H4 (cell line): ENCODE results near the gene ANKFN1. TPM values are rescaled to one million over a fixed set of nuclear protein-coding genes. Genes with fewer than 3 reads are reported as not detected.
"Not testable (repeated sequence)": the region's sequence is repeated elsewhere in the genome, so short reads cannot be mapped to it uniquely, and the experiment has no call there.

Experiments
- DNase-seq: peaks from one replicate; pipeline ENCODE4 v3.0.0-alpha.2; 2015; ENCODE audit warnings: low spot score
- total RNA-seq: library from RNA; depleted of rRNA; stranded (reverse); fragments of >200 nt; shearing (Covaris generic); gene quantifications from 2 replicates; pipeline ENCODE4 v1.2.3, GENCODE V29; 2014

The ANKFN1 gene
- total RNA-seq, 1 experiment from 2014 or later = 0.46 TPM

- not testable (repeated sequence) for DNase-seq
Observed at GRCh38 chr17:56288786-56289185, 135.5 kb downstream of the ANKFN1 start.

- DNase-seq = no peak
Observed at GRCh38 chr17:56289321-56289720, 136.0 kb downstream of the ANKFN1 start.

DNA sequence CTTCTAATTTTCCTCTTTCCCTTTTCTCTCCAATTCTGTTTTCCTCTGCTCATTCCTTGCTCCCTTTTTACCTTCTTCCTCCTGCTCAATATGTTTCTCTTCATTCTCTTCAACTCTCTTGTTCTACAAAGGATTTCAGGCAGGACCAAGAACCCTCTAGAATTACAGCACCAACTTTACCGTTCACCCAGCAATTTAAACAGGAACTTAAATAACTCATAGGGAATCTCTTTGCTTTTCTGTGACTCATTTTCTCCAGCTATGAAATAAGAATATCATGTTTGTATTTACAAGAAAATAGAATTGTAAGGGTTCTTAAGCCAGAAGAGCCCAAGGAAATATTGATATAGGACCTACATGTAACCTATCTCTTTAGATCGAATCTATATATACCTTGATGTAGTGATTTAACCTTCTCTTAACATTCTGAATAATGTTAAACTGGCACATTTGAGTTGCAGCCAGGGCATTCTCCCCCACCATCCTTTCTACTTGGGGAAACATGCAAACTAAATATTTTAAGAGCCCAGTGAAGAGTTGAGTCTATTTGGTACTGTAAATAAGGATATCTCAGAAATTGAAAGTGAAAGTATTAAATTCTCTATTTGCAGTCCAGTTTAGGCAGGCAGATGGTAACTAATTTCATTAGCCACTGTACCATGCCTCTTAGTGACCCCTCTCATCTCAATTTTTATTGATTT lies 137.0 kb downstream of the ANKFN1 start:
- DNase-seq = no peak

DNA sequence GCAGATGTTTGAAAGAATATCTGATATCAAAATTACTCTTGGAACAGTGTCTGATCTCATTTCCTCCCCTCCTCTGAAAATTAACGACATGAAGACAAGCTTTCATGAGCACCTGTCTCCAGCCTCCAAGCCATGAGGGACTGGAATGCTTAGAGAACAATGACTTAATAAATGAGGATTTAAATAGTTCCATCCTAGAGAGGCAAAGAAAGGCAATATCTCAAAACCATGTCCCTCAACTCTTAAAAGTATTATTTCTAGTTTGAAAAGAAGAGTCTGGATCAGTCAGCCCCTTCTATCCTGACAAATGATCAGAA lies 137.5 kb downstream of the ANKFN1 start:
- no peak for DNase-seq

DNA sequence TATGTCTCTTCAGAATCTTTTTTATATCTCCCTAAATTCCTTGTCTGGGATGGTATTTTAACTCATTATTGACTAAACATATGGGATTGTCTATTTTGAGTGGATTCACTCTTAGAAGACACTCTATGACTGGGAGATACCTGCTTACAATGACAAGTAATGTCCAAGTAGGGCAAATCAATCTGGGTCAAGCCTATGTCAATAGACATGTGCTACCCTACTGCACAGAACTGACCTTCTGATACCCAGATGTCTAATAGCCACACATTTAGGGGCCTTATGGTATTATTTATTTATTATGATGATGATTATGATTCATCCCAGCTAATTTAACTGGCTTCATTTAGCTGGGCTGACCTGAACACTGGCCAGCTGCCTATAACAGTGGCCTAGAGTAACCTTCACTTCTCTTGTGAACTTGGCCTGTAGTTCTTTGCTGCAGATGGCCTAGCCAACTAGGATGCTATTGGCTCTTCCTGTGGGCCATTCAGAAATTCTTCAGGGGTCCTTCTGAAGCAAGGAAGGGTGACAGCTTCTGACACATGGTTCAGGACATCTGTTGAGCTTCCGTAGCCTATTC lies 138.0 kb downstream of the ANKFN1 start:
- no peak for DNase-seq

DNA sequence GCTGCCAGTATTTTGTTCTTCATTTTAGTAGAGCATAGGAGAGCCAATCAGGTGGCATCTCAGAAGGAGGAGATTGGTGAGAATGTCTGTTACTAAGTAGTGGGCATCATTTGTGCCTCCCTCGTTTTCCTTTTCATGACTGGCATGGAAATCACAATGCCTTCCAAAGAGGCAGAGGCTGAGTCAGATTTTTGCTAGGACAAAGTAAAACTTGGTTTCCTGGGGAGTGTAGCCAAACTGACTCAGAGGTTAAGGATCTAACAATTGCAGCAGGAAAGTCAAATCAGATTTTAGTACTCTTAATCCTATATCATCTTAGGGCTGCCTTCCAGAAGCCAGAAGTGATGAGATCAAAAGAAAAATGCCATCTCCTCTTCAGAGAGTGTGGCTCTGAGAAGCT lies 138.7 kb downstream of the ANKFN1 start:
- peak; percentile 21 for DNase-seq

GRCh38 chr17:56292578-56292977 lies 139.3 kb downstream of the ANKFN1 start:
- DNase-seq = no peak

- peak; percentile 42 for DNase-seq
Observed at GRCh38 chr17:56297184-56297583, 143.9 kb downstream of the ANKFN1 start.

DNA sequence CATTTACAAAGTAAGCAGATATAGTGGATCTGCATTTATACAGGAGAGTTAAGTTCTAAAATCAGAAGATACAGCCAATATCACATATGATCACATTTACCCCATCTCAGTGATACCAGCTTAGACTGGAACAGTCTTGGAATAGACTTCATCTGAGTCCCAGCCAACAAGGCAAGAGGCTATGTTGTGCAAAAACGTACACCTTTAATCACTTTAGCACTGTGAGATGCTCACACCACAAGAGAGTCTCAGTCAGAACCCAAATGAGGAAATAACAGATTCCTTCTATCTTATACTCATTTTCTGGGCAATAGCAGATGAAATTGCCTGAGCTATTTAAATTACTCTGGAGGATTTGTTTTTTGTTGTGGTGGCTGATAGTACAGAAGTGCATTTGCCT lies 145.6 kb downstream of the ANKFN1 start:
- no peak for DNase-seq

- no peak for DNase-seq
Observed at GRCh38 chr17:56300144-56300543, 146.9 kb downstream of the ANKFN1 start.

DNA sequence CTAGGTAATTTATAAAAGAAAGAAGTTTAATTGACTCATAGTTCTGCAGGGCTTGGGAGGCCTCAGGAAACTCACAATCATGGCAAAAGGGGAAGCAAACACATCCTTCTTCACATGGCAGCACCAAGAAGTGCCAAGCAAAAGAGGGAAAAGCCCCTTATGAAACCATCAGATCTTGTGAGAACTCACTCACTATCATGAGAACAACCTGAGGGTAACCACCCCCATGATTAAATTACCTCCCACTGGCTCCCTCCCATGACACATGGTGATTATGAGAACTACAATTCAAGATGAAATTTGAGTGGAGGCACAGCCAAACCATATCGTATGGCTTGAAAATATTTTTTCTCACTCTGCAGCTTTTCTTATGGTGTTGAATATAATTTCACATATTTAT lies 151.7 kb downstream of the ANKFN1 start:
- DNase-seq = no peak

- DNase-seq = no peak
Observed at GRCh38 chr17:56309897-56310296, 156.6 kb downstream of the ANKFN1 start.

- DNase-seq = no peak
Observed at GRCh38 chr17:56310782-56311181, 157.5 kb downstream of the ANKFN1 start.

DNA sequence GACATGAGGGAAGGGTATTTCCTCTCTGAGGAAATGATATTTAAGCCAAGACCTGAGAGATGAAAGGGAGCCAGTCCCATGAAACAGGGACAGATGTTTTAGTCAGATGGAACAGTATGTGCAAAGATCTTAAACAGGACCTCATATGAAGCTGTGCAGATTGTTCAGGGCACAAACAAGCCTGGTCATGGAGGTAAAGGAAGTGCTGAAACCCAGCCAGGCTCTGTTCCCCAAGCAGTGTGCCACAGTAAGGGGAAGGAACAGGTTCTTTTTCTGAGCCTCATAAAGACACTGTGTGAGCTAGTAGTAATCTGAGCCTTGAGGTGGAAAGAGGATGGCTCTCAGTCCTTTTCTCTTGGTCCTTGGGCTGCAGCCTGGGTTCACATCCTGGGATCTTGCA lies 159.9 kb downstream of the ANKFN1 start:
- no peak for DNase-seq

GRCh38 chr17:56314026-56314425 lies 160.8 kb downstream of the ANKFN1 start:
- no peak for DNase-seq

GRCh38 chr17:56314984-56315602 lies 161.8 kb downstream of the ANKFN1 start:
- no peak for DNase-seq

DNA sequence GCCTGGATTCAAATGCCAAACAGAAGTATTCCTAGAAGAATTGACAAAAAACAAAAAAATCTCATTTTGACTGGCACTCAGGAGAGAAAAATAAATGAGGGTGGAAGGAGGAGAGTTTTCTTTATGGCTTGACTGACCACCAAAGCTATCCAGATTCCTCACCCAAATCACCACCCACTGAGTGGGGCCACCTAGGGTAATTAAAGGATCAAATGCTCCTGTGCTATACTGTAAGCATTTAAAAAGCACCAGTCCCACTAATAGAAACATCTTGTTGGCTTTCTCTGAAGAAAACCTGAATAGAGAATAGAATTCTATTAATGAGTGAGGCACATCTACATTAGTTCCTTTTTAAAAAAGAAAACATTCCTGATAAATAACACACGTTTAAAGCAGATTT lies 163.3 kb downstream of the ANKFN1 start:
- DNase-seq = no peak

GRCh38 chr17:56317351-56318208 lies 164.3 kb downstream of the ANKFN1 start:
- no peak for DNase-seq

DNA sequence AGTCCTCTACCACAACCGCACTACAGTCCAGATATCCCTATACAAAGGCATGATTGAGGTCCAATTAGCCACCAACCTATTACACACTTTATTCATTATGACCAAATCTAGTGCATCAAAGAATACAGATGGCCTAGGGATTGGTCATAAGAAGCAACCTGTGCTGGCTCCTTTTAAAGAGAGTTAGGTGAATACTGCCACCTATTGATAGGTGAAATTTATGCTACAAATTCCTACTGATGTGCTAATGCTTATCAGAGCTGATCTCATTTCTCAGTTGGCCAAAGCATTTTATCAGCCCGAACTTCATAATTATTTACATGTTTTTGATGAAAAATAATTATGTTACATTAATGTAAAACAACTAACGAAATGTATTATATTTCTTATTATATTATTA lies 166.3 kb downstream of the ANKFN1 start:
- peak; percentile 66 for DNase-seq

DNA sequence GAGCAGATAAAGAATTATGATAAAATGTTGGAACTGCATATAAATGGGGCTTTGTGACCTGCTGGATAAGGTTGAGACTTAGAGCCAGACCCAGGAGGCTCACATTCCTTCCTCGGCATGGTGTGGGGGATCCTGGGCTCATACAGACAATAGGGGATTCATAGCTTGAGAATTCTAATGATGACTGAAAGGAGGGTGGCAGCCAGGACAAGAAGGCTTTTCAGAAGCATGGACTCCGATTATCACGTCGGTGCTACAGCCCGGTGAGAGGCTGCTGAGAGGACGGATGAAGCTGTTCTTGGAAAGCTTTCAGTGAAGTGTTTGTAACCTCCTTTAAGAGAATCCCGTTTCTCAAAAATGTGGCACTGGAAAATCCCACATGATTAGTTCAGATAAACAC lies 167.2 kb downstream of the ANKFN1 start:
- DNase-seq = no peak

DNA sequence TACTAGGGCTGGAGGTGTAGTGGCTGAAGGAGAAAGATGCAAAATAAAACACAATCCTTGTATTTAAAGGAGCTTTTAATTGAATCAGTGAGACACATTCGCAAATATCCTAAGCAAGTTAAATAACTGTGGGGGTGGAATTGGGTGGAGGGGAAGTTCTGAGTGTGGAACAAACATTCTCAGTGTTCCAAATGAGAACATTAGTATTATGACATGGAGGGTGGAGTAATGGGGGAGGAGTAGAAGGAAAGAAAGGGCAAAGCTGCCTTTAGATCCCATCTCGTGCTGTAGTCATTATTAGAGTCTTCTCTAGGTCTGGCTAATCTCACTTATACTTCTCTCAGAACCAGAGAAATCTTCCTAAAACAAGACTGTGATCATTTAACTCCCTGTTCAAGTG lies 169.7 kb downstream of the ANKFN1 start:
- DNase-seq = no peak

GRCh38 chr17:56324676-56325075 lies 171.4 kb downstream of the ANKFN1 start:
- DNase-seq = no peak
